Stimulated activated memory B cell treated with anti-CD40 and anti-IgM and Interleukin-4, amounts not matched to agents 10 μg/mL and 1 μg/mL and 100 μg/mL, for 72 hours (primary cell): ENCODE data around the gene PRSS12.

ENCODE experiments used
- ATAC-seq: fragments of 150-1000 bp; cut with Tn5 transposase; 2 replicates; pipeline ENCODE4 v1.10.0; 2021
- H3K27ac Mint-ChIP-seq: one replicate; pipeline ENCODE4 v1.8.0; 2022; ENCODE audit warnings: mild to moderate bottlenecking, mixed read lengths
- H3K27me3 Mint-ChIP-seq: one replicate; pipeline ENCODE4 v1.8.0; 2022; ENCODE audit warnings: mixed read lengths
- H3K36me3 Mint-ChIP-seq: one replicate; pipeline ENCODE4 v1.8.0; 2022; ENCODE audit warnings: mixed read lengths
- H3K4me1 Mint-ChIP-seq: one replicate; pipeline ENCODE4 v1.8.0; 2022; ENCODE audit warnings: mixed read lengths
- H3K4me3 Mint-ChIP-seq: one replicate; pipeline ENCODE4 v1.8.0; 2022; ENCODE audit warnings: mild to moderate bottlenecking, moderate library complexity, mixed read lengths
- H3K9me3 Mint-ChIP-seq: one replicate; pipeline ENCODE4 v1.8.0; 2022; ENCODE audit warnings: mixed read lengths

The PRSS12 gene

DNA sequence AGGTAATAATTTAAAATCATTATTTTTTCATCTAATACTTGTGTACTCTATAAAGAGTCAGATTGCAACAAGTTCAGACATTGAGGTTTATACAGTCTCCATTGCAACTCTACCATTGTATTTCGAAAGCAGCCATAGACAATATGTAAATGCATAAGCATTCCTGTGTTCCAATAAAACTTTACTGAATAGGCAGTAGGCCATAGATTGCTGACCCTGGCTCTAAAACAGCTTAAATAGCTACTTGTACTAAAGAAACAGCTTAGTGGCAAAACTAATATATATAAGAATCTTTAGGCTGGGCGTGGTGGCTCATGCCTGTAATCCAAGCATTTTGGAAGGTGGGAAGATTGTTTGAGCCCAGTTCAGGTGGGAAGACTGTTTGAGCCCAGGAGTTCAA is 115.3 kb downstream of the PRSS12 start:
- H3K4me3 Mint-ChIP-seq = no peak overlapping the region
- no peaks in the 10 kb centered on the region for H3K36me3 Mint-ChIP-seq
- no peak overlapping the region for H3K27ac Mint-ChIP-seq
- peaks cover 10% of the 10 kb centered on the region for H3K27me3 Mint-ChIP-seq
- no peaks in the 10 kb centered on the region for H3K4me1 Mint-ChIP-seq
- no peaks in the 10 kb centered on the region for H3K9me3 Mint-ChIP-seq
- no peak for ATAC-seq

DNA sequence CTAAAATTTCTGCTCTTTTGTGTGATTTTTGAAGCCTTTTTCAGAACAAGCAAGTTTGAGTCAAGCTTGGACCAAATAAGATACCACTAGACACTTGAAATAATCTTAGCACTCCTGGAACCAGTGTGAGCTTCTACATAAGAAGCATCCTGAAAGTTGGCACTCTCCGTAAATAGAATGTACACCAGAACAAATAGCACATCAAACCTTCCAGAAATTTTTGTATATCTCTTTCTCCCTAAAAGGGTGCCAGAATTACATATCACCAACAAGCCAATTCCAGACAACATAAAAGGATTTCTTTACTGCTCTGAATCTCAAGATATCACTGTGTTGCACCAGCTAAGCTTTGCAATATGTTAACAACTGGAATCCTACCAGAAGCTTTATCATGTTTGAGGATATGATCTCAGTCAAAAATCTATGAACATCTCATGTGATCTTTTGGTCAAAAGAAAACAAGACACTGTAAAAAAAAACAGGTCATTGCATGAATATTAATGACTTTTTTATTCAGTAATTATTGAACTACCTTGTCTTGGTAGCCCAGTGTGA is 117.2 kb downstream of the PRSS12 start:
- ATAC-seq = no peak
- H3K27ac Mint-ChIP-seq = no peak overlapping the region
- H3K4me3 Mint-ChIP-seq = no peak overlapping the region
- no peaks in the 10 kb centered on the region for H3K36me3 Mint-ChIP-seq
- H3K4me1 Mint-ChIP-seq = no peaks in the 10 kb centered on the region
- peaks cover 10% of the 10 kb centered on the region for H3K27me3 Mint-ChIP-seq
- no peaks in the 10 kb centered on the region for H3K9me3 Mint-ChIP-seq
